Breast epithelium (tissue), 3 donors: ENCODE measurements around the gene TRIM46.

Experiments used
- CTCF ChIP-seq, 3 donors: fragments of 450-650 bp; IDR thresholded peaks; one replicate each; pipeline ENCODE4 v1.5.1; 2016 to 2017; ENCODE audit warnings: antibody characterized with exemption in 3 of 3, mild to moderate bottlenecking in 3 of 3, moderate library complexity in 3 of 3
- POLR2A ChIP-seq: fragments of 450-650 bp; IDR thresholded peaks from one replicate; pipeline ENCODE4 v1.6.1; 2016; ENCODE audit warnings: antibody characterized with exemption, mild to moderate bottlenecking, moderate library complexity

GRCh38 chr1:155167166-155168104 lies 6.2 kb upstream of the TRIM46 start:
- peak; percentile 83 to 95 (median 94) for TF ChIP-seq CTCF (IDR thresholded peaks at IDR 0.05)
- TF ChIP-seq POLR2A = no peak
